ENCODE measurements around the gene FRMD4A. TPM values are rescaled to one million over a fixed set of nuclear protein-coding genes. Genes with fewer than 3 reads are reported as not detected.

Gene FRMD4A
- total and polyA plus RNA-seq, 7 donors: 3.0 to 27.8 (median 14.4) TPM

- H3K4me1 ChIP-seq: peaks cover 0 to 13% (median 3%) of the 10 kb centered on the region in 4 donors
- TF ChIP-seq POLR2AphosphoS5 (IDR thresholded peaks at IDR 0.05) (no peak), CTCF (IDR thresholded peaks at IDR 0.05) (no peak), EP300 (IDR thresholded peaks at IDR 0.05) (no peak), POLR2A (IDR thresholded peaks at IDR 0.05) (no peak)
- H3K27ac ChIP-seq: peak overlapping the region in 1 of 4 donors; percentile 64
- intact Hi-C loops (cut with DNase I): no loop called here
- DNase-seq: no peak
- H3K27me3 ChIP-seq: peaks cover 0 to 38% (median 0%) of the 10 kb centered on the region in 3 donors
- WGBS, 2 donors: 82 to 91% methylated on average over 5 of the region's 5 CpGs
- H3K36me3 ChIP-seq: no peaks in the 10 kb centered on the region
- H3K9me3 ChIP-seq: no peaks in the 10 kb centered on the region
- H3K4me3 ChIP-seq: no peak overlapping the region
Observed at GRCh38 chr10:14010769-14011574, 319.8 kb downstream of the FRMD4A start.

GRCh38 chr10:14010101-14010558 lies 320.6 kb downstream of the FRMD4A start:
- Histone ChIP-seq H3K4me3 (peak overlapping the region in 3 of 4 donors; percentile 10 to 33 (median 32)), H3K27ac (peak overlapping the region; percentile 37 to 64 (median 48))
- WGBS, 2 donors: 42 to 43% methylated on average over 5 of the region's 5 CpGs

DNA sequence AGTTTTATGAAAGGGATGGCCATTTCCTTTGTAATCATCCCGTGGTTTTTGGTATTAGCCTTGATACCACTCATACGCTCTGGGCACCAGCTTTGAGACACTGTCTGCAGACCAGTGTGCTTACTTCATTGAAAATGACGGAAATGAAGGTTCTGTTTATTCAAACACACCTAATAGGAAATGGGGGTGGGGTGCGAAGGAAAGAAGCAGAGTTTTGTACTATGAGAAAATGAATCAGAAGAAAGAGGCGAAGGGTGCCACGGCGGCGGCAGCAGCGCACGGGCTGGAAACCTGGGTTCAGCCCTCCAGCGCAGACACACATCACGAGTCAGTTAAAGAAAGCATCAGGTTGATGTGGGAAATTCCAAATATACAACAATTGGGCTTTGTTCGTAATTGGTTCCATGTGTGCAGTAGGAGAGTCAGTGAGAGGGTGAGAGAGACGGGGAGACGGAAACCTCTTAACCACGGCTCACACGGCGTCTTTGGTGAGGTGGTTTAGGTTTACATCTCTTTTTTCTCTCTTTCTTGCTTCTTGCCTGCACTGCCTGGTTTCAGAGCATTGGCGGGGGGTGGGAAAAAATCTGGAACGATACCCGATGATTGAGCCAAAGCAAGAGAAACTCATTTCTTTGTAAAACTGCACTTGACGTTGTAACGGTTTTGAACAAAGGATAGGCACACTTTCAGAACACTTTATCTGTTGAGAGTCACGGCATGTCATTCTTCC lies 321.2 kb downstream of the FRMD4A start:
- WGBS, 2 donors: 41 to 63% methylated on average over 24 of the region's 24 CpGs
- peaks cover 0 to 38% (median 0%) of the 10 kb centered on the region in 3 donors for H3K27me3 ChIP-seq
- intact Hi-C loops (cut with DNase I): no loop called here
- H3K9me3 ChIP-seq: no peaks in the 10 kb centered on the region
- TF ChIP-seq POLR2AphosphoS5 (IDR thresholded peaks at IDR 0.05) (no peak), EP300 (IDR thresholded peaks at IDR 0.05) (no peak), CTCF (IDR thresholded peaks at IDR 0.05) (no peak), POLR2A (IDR thresholded peaks at IDR 0.05) (no peak)
- no peaks in the 10 kb centered on the region for H3K36me3 ChIP-seq
- peak overlapping the region; percentile 37 to 64 (median 48) for H3K27ac ChIP-seq
- peaks cover 0 to 13% (median 3%) of the 10 kb centered on the region in 4 donors for H3K4me1 ChIP-seq
- DNase-seq: no peak
- H3K4me3 ChIP-seq: peak overlapping the region in 3 of 4 donors; percentile 10 to 33 (median 32)

More at GRCh38 chr10:14010101-14010558, 320.6 kb downstream of the FRMD4A start:
- no peak for DNase-seq
- intact Hi-C loops (cut with DNase I): no loop called here
- no peak for TF ChIP-seq POLR2AphosphoS5 (IDR thresholded peaks at IDR 0.05)
- no peak for TF ChIP-seq POLR2A (IDR thresholded peaks at IDR 0.05)
- no peak for TF ChIP-seq EP300 (IDR thresholded peaks at IDR 0.05)
- no peak for TF ChIP-seq CTCF (IDR thresholded peaks at IDR 0.05)
- Histone ChIP-seq H3K27me3 (peaks cover 0 to 38% (median 0%) of the 10 kb centered on the region in 3 donors), H3K9me3 (no peaks in the 10 kb centered on the region), H3K36me3 (no peaks in the 10 kb centered on the region), H3K4me1 (peaks cover 0 to 13% (median 3%) of the 10 kb centered on the region in 4 donors)

- intact Hi-C loops (cut with DNase I): no loop called here
- Histone ChIP-seq H3K27ac (peak overlapping the region in 3 of 4 donors; percentile 43 to 64 (median 52)), H3K36me3 (no peaks in the 10 kb centered on the region), H3K27me3 (peaks cover 0 to 38% (median 0%) of the 10 kb centered on the region in 3 donors), H3K4me3 (peak overlapping the region in 3 of 4 donors; percentile 10 to 33 (median 32)), H3K9me3 (no peaks in the 10 kb centered on the region), H3K4me1 (peaks cover 0 to 13% (median 3%) of the 10 kb centered on the region in 4 donors)
- TF ChIP-seq POLR2A (IDR thresholded peaks at IDR 0.05) (no peak), POLR2AphosphoS5 (IDR thresholded peaks at IDR 0.05) (no peak), CTCF (IDR thresholded peaks at IDR 0.05) (no peak), EP300 (IDR thresholded peaks at IDR 0.05) (no peak)
- DNase-seq: no peak
- WGBS, 2 donors: 59 to 67% methylated on average over 9 of the region's 9 CpGs
Observed at GRCh38 chr10:14008740-14009080, 322.0 kb downstream of the FRMD4A start.
